ENCODE measurements around the gene PI4KB. TPM values are rescaled to one million over a fixed set of nuclear protein-coding genes. Genes with fewer than 3 reads are reported as not detected.

Gene PI4KB
- total RNA-seq, 1 experiment from 2014 or later = 45.1 TPM

- TF ChIP-seq CEBPB (IDR thresholded peaks at IDR 0.05; ENCODE audit: low read depth) = no peak
- TF ChIP-seq SIN3A (IDR thresholded peaks at IDR 0.05; ENCODE audit: low read depth) = no peak
- TF ChIP-seq MAX (IDR thresholded peaks at IDR 0.05) = no peak
- no peak for TF ChIP-seq CBX3 (IDR thresholded peaks at IDR 0.05; ENCODE audit: low read depth)
- TF ChIP-seq CTCF (IDR thresholded peaks at IDR 0.05 in 2 of 3, conservative IDR thresholded peaks at IDR 0.05 in 1 of 3; ENCODE audit: borderline replicate concordance in 1 of 3, insufficient read depth in 1 of 3, low read depth in 2 of 3, low read length in 2 of 3) = no peak
- no peak for TF ChIP-seq ATF3 (IDR thresholded peaks at IDR 0.05)
- no peak for TF ChIP-seq YY1 (IDR thresholded peaks at IDR 0.05; ENCODE audit: extremely low read depth, insufficient replicate concordance, low read depth, low read length)
- no peak for TF ChIP-seq ELF1 (IDR thresholded peaks at IDR 0.05; ENCODE audit: borderline replicate concordance, low read depth)
These were observed 36.4 kb downstream of the PI4KB start (continued) for GRCh38 chr1:151290709-151291303.

- H3K27me3 ChIP-seq (ENCODE audit: insufficient read depth, low read length) = no peaks in the 10 kb centered on the region
- H3K36me3 ChIP-seq (ENCODE audit: control insufficient read depth in 1 of 2, insufficient read depth in 2 of 2, low read length in 2 of 2) = peaks cover 12 to 18% of the 10 kb centered on the region in 2 experiments; a peak in 3 of 4 replicates
- ATAC-seq = no peak
- no TSS peak for BruUV-seq (replicated peaks)
- H2AFZ ChIP-seq (ENCODE audit: low read depth, low read length, poor library complexity, severe bottlenecking) = no peak overlapping the region
- no peak for DNase-seq (ENCODE audit: low read depth, low spot score)
- ChIA-PET POLR2A (no interaction called here), CTCF (no interaction called here), RAD21 (ENCODE audit: low non-redundant PET in 1 of 2, low total read pairs in 2 of 2, uncharacterized antibody in 2 of 2, unreplicated experiment in 2 of 2) (no interaction called here)
- no peak overlapping the region for H3K4me3 ChIP-seq (replicated peaks in 1 of 2; ENCODE audit: low read depth in 1 of 2, low read length in 2 of 2)
- no peak overlapping the region; the same call in 1 of the 2 replicates for H3K27ac ChIP-seq (ENCODE audit: low read depth, low read length)
- no peaks in the 10 kb centered on the region for H3K9me2 ChIP-seq (ENCODE audit: insufficient read depth)
- H3K4me1 ChIP-seq (ENCODE audit: control insufficient read depth in 1 of 2, insufficient read depth in 2 of 2, low read length in 2 of 2) = no peaks in the 10 kb centered on the region
- no peak overlapping the region for H3K4me2 ChIP-seq (ENCODE audit: low read length)
- H3K9ac ChIP-seq (ENCODE audit: low read length) = no peak overlapping the region
- no peaks in the 10 kb centered on the region; the same call in 1 of the 2 replicates for H3K79me2 ChIP-seq (ENCODE audit: insufficient read depth, low read length)
- no peaks in the 10 kb centered on the region for H3K9me3 ChIP-seq (ENCODE audit: control insufficient read depth in 1 of 2, insufficient read depth in 1 of 2, low read depth in 1 of 2, low read length in 2 of 2)
- intact Hi-C loops (cut with micrococcal nuclease) = no loop called here
- H4K20me1 ChIP-seq (ENCODE audit: insufficient read depth) = no peaks in the 10 kb centered on the region
- TF ChIP-seq REST (IDR thresholded peaks at IDR 0.05; ENCODE audit: low read depth) = no peak
- no peak for TF ChIP-seq ZFX (IDR thresholded peaks at IDR 0.05)
- no peak for TF ChIP-seq YY1 (IDR thresholded peaks at IDR 0.05; ENCODE audit: extremely low read depth, insufficient replicate concordance, low read depth, low read length)
- peak; percentile 37 for TF ChIP-seq POLR2AphosphoS5 (IDR thresholded peaks at IDR 0.05; ENCODE audit: low read depth, low read length)
These were observed 37.1 kb downstream of the PI4KB start for GRCh38 chr1:151289991-151290708.

Measured in HCT116 (cell line).